GM19328 (cell line): ENCODE results near the gene CHPF.
A peak's percentile ranks its signal among the peaks of the same experiment; 100 is the strongest.

Experiments
- ATAC-seq: cut with Tn5 transposase; IDR thresholded peaks from one replicate; pipeline ENCODE4 v1.9.1; 2021; ENCODE audit warnings: mild to moderate bottlenecking, moderate library complexity; ENCODE audit not compliant: unreplicated experiment

CHPF gene

DNA sequence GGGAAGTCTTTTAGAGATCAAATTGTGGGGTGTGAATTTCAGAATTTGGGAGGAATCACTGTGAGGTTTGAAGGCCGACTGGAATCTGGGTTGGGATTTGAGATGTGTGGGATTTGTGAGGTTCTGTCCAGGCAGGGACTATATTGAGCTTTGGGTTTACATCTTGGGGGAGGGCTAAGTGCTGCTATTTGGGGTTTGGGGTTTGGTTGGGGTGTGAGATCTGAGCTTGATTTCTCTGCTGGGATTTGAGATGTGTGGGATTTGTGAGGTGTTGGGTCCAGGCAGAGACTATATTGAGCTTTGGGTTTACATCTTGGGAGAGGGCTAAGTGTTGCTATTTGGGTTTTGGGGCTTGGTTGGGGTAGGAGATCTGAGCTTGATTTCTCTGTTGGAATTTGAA lies 44.1 kb downstream of the CHPF start:
- no peak for ATAC-seq

- ATAC-seq: no peak
These were observed 44.6 kb downstream of the CHPF start for GRCh38 chr2:219499058-219499307.

GRCh38 chr2:219498280-219499057 lies 45.1 kb downstream of the CHPF start, which contains the start of gene GMPPA:
TSS of gene GMPPA (plus strand) at chr2:219498891. CDS start at chr2:219499976, 1,085 bp downstream.
- peak; percentile 96 for ATAC-seq

GRCh38 chr2:219497495-219498279 lies 45.9 kb downstream of the CHPF start:
- ATAC-seq: no peak

DNA sequence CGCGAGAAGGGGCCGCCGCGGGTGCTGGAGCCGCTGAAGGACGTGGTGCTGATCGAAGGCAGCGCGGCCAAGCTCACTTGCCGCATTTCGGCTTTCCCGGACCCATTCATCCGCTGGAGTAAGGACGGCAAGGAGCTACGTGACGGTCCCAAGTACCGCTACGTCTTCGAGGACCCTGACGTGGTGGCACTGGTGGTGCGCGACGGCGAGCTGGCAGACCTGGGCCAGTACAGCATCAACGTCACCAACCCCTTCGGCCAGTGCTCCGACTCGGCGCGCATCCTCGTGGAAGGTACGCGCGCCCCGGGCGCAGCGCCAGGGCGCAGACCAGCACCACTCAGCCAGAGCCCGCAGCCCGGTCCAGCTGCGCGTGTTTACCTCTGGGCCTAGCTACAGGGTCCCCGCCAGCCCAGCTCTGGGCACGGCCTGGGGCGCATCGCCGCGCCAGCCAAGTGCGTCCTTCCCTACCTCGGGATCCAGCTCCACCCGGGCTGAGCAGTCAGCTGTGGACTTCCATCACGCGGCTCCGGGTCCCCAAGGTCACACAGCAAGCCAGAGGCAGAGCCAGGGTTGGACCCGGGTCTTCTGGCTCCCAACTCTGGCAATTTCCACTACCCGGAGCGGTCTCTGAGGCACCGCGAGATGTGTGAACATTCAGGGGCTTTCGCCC lies 46.6 kb downstream of the CHPF start:
- ATAC-seq: no peak

DNA sequence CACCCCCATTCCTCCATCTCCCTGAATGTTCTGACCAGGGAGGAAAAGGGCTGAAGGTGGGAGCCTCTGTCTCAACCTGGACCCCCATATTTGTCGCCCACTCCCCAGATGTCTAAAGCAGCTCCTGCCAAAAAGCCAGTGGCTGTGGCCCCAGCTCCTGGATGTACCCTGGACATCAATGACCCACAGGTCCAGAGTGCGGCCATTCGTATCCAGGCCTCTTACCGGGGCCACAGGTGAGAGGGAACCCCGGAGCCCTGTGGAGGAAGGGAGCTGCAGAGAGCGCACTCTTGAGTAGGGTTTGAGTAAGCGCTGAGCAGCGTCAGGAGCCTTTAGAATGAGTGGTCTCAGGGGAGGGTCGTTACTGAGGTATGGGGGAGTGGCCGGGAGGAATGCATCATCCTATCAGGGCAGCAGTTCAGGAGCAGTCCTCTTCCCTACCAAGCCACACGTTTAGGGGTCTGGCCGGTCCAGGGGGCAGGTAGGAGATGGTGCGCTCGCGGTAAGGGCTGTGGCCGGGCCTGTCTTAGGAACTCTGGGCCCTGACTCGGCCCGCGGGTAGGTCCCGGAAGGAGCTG lies 47.3 kb downstream of the CHPF start:
- no peak for ATAC-seq

- no peak for ATAC-seq
These were observed 48.0 kb downstream of the CHPF start for GRCh38 chr2:219495531-219496122.

GRCh38 chr2:219494952-219495530 lies 48.6 kb downstream of the CHPF start:
- no peak for ATAC-seq

DNA sequence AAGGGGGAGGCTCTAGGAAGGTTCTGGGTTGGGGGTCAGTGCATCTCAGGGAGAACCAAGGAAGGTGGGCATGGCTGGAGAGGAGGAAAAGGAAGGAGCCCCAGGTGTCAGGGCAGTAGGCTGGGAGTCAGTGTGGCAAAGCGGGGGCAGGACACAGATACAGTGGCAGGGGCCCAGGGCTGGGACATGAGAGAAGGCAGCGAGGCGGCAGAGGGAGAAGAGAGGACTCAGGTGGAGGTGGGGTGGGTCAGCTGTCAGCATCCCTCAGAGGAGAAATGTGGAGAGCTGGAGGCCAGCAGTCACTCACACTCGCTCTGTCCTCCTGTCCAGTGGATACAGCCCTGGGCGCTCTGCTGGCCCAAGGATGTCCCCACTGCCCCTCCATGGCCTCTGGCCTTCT lies 50.5 kb downstream of the CHPF start:
- ATAC-seq: no peak

GRCh38 chr2:219492575-219492974 lies 51.0 kb downstream of the CHPF start:
- ATAC-seq: no peak

GRCh38 chr2:219491278-219491963 lies 52.2 kb downstream of the CHPF start:
- ATAC-seq: no peak

DNA sequence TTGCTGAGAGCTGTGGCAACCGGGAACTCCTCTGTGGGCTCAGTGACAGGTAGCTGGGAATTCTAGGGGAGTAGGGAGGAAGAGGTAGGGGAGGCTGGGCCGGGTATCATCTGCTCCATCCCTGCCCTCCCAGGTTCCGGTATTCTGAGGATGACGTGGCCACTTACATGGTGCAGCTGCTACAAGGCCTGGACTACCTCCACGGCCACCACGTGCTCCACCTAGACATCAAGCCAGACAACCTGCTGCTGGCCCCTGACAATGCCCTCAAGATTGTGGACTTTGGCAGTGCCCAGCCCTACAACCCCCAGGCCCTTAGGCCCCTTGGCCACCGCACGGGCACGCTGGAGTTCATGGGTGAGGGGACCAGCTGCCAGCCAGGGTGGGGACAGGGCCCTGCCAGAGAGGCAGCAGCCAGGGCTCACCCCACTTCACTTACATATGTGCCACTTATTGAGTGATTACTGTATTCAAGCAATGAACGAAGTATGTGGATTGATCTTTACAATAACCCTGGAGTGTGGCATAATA lies 52.9 kb downstream of the CHPF start:
- no peak for ATAC-seq

DNA sequence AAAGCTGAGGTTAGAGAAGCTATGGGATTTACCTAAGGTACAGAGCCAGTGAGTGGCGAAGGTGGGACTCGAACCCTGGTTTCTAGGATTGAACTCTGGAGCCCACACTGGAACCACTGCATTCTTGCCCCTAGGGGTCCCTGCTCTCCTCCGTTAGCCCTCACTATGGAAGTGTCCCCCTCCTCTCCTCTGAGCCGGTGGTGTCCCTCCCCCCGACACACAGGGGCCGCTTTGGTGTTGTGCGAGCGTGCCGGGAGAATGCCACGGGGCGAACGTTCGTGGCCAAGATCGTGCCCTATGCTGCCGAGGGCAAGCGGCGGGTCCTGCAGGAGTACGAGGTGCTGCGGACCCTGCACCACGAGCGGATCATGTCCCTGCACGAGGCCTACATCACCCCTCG lies 53.4 kb downstream of the CHPF start:
- ATAC-seq: no peak

DNA sequence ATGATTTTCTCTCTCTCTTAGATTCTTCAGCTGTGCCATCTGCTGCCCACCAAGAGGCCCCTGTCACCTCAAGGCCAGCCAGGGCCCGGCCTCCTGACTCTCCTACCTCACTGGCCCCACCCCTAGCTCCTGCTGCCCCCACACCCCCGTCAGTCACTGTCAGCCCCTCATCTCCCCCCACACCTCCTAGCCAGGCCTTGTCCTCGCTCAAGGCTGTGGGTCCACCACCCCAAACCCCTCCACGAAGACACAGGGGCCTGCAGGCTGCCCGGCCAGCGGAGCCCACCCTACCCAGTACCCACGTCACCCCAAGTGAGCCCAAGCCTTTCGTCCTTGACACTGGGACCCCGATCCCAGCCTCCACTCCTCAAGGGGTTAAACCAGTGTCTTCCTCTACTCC lies 54.3 kb downstream of the CHPF start:
- no peak for ATAC-seq
